OCI-LY7 (cell line): Measurements from ENCODE around the gene GDF3.
A peak's percentile ranks its signal among the peaks of the same experiment; 100 is the strongest.
"Not testable (repeated sequence)": the region's sequence is repeated elsewhere in the genome, so short reads cannot be mapped to it uniquely, and the experiment has no call there.

Experiments
- EZH2phosphoT487 ChIP-seq: fragments of 200-600 bp; sonication (generic); IDR thresholded peaks from 2 replicates; pipeline ENCODE4 v1.6.1; 2018; ENCODE audit warnings: low read depth, borderline replicate concordance, mild to moderate bottlenecking, mixed run types, antibody characterized with exemption, low read length, moderate library complexity, mixed read lengths
- TF ChIP-seq, protein P1 (sequence below): fragments of 200-600 bp; sonication (generic); conservative IDR thresholded peaks from 2 replicates; pipeline ENCODE4 v1.5.1; 2014; ENCODE audit warnings: mild to moderate bottlenecking, antibody characterized with exemption, low read length, moderate library complexity, mixed read lengths

DNA sequence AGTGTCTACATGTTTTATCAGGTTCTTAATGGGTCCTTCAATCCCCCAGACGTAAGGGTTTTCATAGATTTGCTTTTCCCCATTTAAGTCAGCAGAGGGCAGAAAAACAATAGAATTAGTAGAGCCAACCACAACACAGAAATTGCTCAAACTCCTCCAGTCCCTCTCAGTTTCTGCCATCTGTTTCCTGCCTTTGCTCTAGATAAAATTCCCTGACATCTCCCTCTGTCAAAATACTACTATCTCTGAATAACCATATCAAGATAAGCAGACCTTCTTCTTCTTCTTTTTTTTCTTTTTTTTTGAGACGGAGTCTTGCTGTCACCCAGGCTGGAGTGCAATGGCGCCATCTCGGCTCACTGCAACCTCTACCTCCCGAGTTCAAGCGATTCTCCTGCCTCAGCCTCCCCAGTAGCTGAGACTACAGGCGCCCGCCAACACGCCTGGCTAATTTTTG, 18.1 kb downstream of the GDF3 start:
- TF ChIP-seq, protein P1, sequence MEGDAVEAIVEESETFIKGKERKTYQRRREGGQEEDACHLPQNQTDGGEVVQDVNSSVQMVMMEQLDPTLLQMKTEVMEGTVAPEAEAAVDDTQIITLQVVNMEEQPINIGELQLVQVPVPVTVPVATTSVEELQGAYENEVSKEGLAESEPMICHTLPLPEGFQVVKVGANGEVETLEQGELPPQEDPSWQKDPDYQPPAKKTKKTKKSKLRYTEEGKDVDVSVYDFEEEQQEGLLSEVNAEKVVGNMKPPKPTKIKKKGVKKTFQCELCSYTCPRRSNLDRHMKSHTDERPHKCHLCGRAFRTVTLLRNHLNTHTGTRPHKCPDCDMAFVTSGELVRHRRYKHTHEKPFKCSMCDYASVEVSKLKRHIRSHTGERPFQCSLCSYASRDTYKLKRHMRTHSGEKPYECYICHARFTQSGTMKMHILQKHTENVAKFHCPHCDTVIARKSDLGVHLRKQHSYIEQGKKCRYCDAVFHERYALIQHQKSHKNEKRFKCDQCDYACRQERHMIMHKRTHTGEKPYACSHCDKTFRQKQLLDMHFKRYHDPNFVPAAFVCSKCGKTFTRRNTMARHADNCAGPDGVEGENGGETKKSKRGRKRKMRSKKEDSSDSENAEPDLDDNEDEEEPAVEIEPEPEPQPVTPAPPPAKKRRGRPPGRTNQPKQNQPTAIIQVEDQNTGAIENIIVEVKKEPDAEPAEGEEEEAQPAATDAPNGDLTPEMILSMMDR, result peak; percentile 75
- not testable (repeated sequence) for TF ChIP-seq EZH2phosphoT487
